22Rv1 (cell line): ENCODE measurements around the gene CDKN2D.

Experiments used
- H3K27ac ChIP-seq: fragments of 450-650 bp; 2 replicates; pipeline ENCODE4 v1.5.1; 2017
- CTCF ChIP-seq: fragments of 450-650 bp; IDR thresholded peaks from 2 replicates; pipeline ENCODE4 v1.5.1; 2017; ENCODE audit warnings: mild to moderate bottlenecking
- ZFX ChIP-seq: fragments of 450-650 bp; IDR thresholded peaks from 2 replicates; pipeline ENCODE4 v1.6.1; 2017; ENCODE audit warnings: antibody characterized with exemption, borderline replicate concordance

Gene CDKN2D

GRCh38 chr19:10568826-10569651 is at the start of gene CDKN2D:
TSS of gene CDKN2D (minus strand) at chr19:10568979. CDS start at chr19:10568653, 326 bp downstream.
- peak within 1 kb of the TSS; percentile 99 for H3K27ac ChIP-seq

GRCh38 chr19:10617409-10618121 is 48.8 kb upstream of the CDKN2D start:
- TF ChIP-seq CTCF, result no peak
- no peak for TF ChIP-seq ZFX
- no peak overlapping the region for H3K27ac ChIP-seq

More at GRCh38 chr19:10568826-10569651, at the start of gene CDKN2D:
- TF ChIP-seq ZFX, result no peak
- TF ChIP-seq CTCF, result no peak

GRCh38 chr19:10615429-10616023 is 46.7 kb upstream of the CDKN2D start:
- TF ChIP-seq CTCF (no peak), ZFX (no peak)
- no peak overlapping the region for H3K27ac ChIP-seq

- H3K27ac ChIP-seq, result no peak overlapping the region
- TF ChIP-seq CTCF (no peak), ZFX (no peak)
These were observed 43.8 kb upstream of the CDKN2D start for GRCh38 chr19:10612499-10613119.

- TF ChIP-seq ZFX, result no peak
- TF ChIP-seq CTCF, result no peak
- no peak overlapping the region for H3K27ac ChIP-seq
These were observed 43.1 kb upstream of the CDKN2D start for GRCh38 chr19:10611907-10612306.

- peak overlapping the region; percentile 65 for H3K27ac ChIP-seq
- no peak for TF ChIP-seq ZFX
- TF ChIP-seq CTCF, result no peak
These were observed 35.7 kb upstream of the CDKN2D start for GRCh38 chr19:10604460-10604980.
